ENCODE measurements around the gene SMIM20. TPM values are rescaled to one million over a fixed set of nuclear protein-coding genes. Genes with fewer than 3 reads are reported as not detected.
"Not testable (repeated sequence)": the region's sequence is repeated elsewhere in the genome, so short reads cannot be mapped to it uniquely, and the experiment has no call there.

The SMIM20 gene
- total RNA-seq, result 15.2 TPM in 2 replicates

DNA sequence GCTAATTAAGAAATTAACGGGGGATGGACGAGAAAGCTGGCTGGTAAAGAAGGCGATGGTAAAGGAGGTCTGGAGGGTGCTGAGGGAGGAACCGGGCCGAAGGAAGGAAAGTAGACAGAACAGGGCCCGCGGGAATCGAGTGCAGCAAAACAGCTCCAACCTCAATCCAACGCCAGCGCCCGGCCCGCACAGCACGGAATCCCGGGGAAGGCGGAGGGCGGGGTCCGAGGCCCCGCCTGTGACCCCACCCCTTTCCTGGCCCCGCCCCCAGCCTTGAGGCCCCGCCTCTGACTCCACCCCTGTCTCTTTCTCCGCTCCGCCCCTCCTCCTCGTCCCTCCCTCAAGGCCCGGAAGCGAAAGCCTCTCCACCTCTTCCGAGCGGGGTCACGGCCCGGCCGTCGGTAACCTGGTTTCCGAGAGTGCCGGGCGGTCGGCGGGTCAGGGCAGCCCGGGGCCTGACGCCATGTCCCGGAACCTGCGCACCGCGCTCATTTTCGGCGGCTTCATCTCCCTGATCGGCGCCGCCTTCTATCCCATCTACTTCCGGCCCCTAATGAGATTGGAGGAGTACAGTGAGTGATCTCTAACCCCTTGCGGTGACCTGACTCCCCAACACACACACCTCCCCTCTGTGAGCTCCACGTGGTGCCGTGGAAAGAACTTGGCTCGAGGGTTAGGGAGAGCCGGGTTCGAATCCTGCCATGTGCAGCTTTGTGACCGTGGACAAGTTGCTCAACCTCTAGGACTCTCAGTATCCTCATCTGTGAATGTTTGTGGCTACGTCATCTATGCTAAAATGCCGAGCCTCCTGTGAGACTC, at the start of gene SMIM20:
Gene SMIM20 (plus strand): TSS at position 370 of the 819 bp plus-strand sequence. CDS start 94 bp downstream, at position 464.
- intact Hi-C loops (cut with micrococcal nuclease), result loop anchor here (1.0 to 10.0 kb wide), 10 partner anchors 25 to 943 kb away; partner anchors contain the start of genes ANAPC4, PI4K2B, TBC1D19 and ZCCHC4

- intact Hi-C loops (cut with micrococcal nuclease), result no loop called here
These were observed 48.4 kb upstream of the SMIM20 start for GRCh38 chr4:25865586-25865985.

- intact Hi-C loops (cut with micrococcal nuclease), result not testable (repeated sequence)
These were observed 47.6 kb upstream of the SMIM20 start for GRCh38 chr4:25866401-25866800.

DNA sequence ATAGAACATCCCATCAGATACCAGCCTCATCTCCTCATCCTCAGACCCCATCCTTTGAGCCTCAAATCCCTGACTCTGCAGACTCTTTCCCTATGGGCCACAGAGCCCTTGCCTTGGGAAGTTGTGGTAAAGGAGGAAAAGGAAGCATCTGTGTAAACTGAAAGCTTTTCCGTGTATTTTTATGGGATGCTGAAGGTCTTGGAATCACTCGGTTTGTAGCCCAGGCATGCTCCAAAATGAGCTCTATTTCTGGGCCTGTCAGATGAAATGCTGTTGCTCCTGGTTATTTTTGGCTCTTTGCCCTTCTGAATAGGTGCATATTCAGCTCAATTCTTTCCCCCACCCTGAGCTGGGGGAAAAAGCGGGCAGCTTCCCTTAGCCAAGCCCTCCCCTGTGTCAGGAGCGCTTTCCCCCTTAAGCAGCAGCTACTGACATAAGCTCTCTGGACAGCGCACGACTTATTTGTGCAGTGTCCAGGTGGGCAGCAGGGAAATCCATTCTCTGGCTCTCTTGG, 46.2 kb upstream of the SMIM20 start:
- intact Hi-C loops (cut with micrococcal nuclease), result no loop called here

DNA sequence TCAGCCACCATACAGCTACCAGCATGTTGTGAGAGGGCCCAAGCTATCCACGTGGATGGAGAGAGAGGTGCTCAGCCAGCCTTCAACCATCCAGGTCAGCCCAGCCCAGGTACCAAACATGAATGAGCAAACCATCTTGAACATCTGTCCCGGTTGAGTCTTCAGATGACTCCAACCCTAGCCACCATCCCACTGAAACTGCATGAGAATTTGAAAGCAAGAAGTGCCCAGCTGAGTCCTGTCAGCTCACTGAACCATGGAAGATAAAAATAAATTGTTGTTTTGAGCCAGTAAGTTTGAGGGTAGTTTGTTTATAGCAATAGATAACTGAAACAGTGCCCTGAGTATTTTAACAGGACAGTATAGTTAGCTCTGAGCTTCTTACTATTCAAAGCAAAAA, 43.9 kb upstream of the SMIM20 start:
- intact Hi-C loops (cut with micrococcal nuclease), result no loop called here

GRCh38 chr4:25872851-25873631, 41.0 kb upstream of the SMIM20 start:
- intact Hi-C loops (cut with micrococcal nuclease), result no loop called here

DNA sequence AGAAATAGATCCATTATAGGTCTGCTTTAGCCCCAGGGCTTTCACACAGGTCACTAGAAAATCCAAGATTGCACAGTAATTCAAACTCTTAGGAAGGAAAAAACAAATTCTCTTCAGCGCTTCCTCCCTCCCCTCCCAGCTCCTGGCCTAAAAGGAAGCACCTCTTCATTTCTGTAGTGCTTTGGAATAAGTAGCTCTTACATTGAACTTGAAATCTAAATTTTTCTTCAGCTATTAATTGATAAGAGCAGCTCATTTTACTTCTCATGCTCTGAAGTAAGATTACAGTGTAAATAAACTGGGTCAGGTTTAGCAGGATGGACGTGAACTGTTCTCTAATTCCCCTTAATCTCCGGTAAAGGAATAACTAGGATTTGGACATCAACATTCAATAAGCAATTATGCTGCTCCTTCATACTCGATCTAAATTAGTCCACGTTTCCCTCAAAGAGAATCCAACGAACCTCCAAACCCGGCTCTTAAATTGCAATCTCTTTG, 40.3 kb upstream of the SMIM20 start:
- intact Hi-C loops (cut with micrococcal nuclease), result no loop called here

GRCh38 chr4:25874655-25875054, 39.4 kb upstream of the SMIM20 start:
- intact Hi-C loops (cut with micrococcal nuclease), result no loop called here

GRCh38 chr4:25875281-25875745, 38.7 kb upstream of the SMIM20 start:
- intact Hi-C loops (cut with micrococcal nuclease), result no loop called here

- intact Hi-C loops (cut with micrococcal nuclease), result no loop called here
These were observed 35.3 kb upstream of the SMIM20 start for GRCh38 chr4:25878676-25879075.

DNA sequence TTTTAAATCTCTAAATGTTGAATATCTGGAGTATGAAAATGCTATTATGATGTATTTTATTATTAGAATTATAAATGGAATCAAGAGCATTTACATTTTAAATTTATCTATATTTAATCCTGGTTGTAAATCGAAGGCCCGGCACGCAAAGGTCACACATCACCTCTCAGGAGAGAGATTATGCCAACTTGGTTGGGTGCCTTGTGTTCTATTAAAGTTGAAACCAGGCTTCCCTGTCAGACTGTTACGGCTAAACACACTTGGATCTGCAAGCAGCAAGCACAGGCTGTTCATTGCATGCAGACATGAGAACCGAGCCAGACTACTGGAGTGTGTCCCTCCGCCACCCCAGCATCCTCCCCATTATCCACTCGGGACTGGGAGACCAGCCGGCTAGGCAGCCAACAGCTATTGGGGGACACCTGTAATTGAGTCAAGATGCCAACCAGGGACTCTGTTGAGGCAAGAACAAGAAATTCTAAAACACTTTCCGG, 34.9 kb upstream of the SMIM20 start:
- intact Hi-C loops (cut with micrococcal nuclease), result no loop called here

DNA sequence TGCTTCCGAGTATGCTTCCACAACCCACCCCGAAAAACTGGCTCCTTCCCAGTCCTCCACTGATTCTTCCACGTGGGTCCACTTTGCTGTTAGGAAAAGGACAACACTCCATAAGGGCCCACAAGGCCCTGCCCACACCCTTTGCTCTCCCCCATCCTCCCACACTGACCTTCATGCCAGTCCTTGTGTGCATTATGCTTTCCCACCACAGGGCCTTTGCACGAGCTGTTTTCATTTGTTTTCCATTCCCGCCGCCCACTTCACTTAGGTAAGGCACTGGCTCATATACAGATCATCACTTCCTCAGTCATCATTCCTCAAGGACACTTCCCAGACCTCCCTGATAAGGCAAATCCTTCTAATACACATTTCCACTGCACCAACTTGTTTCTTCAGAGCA, 34.4 kb upstream of the SMIM20 start:
- intact Hi-C loops (cut with micrococcal nuclease), result no loop called here

GRCh38 chr4:25879991-25880651, 33.9 kb upstream of the SMIM20 start:
- intact Hi-C loops (cut with micrococcal nuclease), result no loop called here

GRCh38 chr4:25881193-25881592, 32.8 kb upstream of the SMIM20 start:
- intact Hi-C loops (cut with micrococcal nuclease), result no loop called here

GRCh38 chr4:25882226-25882625, 31.8 kb upstream of the SMIM20 start:
- intact Hi-C loops (cut with micrococcal nuclease), result no loop called here

GRCh38 chr4:25883565-25883964, 30.5 kb upstream of the SMIM20 start:
- intact Hi-C loops (cut with micrococcal nuclease), result no loop called here

- intact Hi-C loops (cut with micrococcal nuclease), result no loop called here
These were observed 29.8 kb upstream of the SMIM20 start for GRCh38 chr4:25884031-25884782.

GRCh38 chr4:25888781-25889180, 25.2 kb upstream of the SMIM20 start:
- intact Hi-C loops (cut with micrococcal nuclease), result no loop called here

DNA sequence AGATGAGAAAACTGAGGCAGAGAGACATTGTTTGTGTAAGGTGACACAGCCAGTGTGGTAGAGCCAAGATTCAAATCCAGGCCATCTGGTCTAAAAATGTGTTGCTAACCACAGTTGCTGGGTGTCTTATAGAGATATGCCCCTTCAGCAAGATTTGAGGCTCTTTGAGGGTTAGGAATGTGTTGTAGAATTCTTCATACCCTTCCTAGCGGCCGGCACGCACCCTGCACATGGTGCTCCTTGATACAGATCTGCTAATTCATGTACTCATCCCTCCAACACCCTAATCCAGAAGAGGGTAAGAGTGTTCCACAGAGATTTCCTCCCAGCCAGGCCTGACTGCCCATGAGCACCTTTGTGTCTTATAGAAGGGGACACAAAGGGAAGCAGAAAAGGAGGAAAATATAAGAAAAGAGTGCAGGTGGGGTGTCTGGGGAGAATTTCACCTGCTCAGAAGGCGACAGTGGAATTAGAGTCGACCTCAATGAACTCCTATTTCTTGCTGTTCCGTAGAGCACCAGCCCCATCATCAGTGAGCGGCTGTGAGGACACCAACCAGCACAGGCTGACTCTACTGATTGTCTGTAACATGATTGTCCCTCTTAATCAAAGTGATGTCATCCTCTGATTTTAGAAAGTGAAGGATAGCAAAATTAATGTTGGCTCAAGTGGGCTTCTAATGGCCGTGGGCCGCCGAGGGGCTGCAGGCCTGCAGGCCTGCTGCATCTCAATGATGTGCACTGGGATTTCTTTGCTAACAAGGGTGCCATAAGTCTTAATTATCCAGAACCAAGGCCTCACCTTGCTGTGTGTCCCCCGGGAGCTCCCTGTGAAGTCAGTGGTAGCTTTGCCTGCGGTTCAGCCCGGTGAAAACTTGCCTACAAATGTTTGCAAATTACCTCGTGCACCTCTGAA, 24.2 kb upstream of the SMIM20 start:
- intact Hi-C loops (cut with micrococcal nuclease), result no loop called here
